ENCODE data around the gene TMC3. TPM values are rescaled to one million over a fixed set of nuclear protein-coding genes. Genes with fewer than 3 reads are reported as not detected.
A peak's percentile ranks its signal among the peaks of the same experiment; 100 is the strongest.

Gene TMC3
- total and polyA plus RNA-seq, 9 of the 15 experiments (the other 6 are each of a cell fraction or from before 2014, with no cell fraction given) = 0.01 to 0.14 TPM; not detected in 7

DNA sequence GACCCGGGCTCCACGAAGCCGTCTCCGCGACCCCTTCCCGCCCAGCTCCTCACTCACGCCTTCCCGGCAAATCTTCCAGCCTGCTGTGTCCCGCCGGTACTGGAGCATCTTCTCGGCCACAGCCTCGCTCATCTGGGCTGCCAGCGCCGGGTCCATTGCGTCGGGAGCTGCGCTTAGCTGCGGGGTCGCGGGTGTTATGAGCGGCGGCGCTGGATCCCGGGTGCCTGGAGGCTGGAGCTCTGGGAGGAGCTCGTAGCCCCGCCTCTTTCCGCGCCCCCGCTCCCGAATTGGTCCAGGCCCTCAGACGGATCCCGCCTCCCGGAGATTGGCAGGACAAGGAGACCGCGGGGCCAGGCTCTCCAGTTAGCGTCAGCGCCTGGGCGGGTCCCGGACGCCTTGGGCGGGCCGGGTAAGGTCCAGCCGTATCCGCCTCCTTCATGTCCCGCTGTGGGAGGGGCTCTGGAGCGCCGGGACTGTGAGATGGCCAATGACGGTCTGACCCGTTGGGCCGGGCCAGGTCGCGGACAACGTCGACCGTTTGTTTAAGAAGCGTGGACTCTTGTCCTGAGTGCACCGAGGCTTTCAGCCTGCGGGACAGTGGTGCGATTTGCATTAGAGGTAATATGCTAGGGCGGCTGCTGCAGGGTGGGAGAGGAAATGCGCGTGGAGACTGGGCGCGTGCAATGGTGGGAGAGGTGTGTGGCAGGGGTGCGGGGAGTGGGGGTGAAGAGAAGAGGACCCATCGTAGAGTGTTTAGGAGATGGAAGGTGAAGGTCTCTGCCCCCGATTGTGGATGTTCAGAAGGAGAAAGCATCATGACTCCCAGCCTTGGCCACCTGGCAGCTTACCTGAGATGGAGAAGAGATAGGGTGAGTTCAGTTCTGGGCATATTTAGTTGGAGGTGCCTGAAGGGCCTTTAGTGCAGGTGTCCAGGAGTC, 49.8 kb downstream of the TMC3 start, which contains the start of gene STARD5 (continued):
- TF ChIP-seq ATF1 (CRISPR knock-in tag; IDR thresholded peaks at IDR 0.05) (no peak), ATF1 (tag; IDR thresholded peaks at IDR 0.05) (peak; percentile 85), TAF1 (IDR thresholded peaks at IDR 0.05; ENCODE audit: control insufficient read depth, extremely low read depth, insufficient read depth, low read length, severe bottlenecking) (peak; percentile 87), ZEB2 (IDR thresholded peaks at IDR 0.05) (peak; percentile 83), ZNF740 (CRISPR knock-in tag; IDR thresholded peaks at IDR 0.05) (0 out of 2 replicates have a peak, but pooled peaks have one; percentile 20), ZNF740 (tag; IDR thresholded peaks at IDR 0.05) (no peak), MGA (IDR thresholded peaks at IDR 0.05) (peak; percentile 63; the same call in 1 of the 2 replicates), SMC3 (conservative IDR thresholded peaks at IDR 0.05; ENCODE audit: insufficient read depth, low read depth, low read length) (no peak), ZNF695 (CRISPR knock-in tag; IDR thresholded peaks at IDR 0.05) (no peak), GTF2B (IDR thresholded peaks at IDR 0.05; ENCODE audit: extremely low read depth, insufficient read length) (no peak), NFYB (IDR thresholded peaks at IDR 0.05; ENCODE audit: extremely low read depth, insufficient read length) (peak; percentile 80), TBP (optimal IDR thresholded peaks at IDR 0.05; ENCODE audit: low read depth, low read length) (peak; percentile 90), CTBP1 (IDR thresholded peaks at IDR 0.05; ENCODE audit: borderline replicate concordance) (peak; percentile 69)
